ENCODE data around the gene ALG13.

- TF ChIP-seq CTCF (IDR thresholded peaks at IDR 0.05; ENCODE audit: low read depth, low read length) (no peak), EZH2phosphoT487 (IDR thresholded peaks at IDR 0.05; ENCODE audit: low read depth) (no peak)
These were observed 55.6 kb downstream of the ALG13 start for GRCh38 chrX:111736571-111736970.
